BLaER1 (cell line): ENCODE measurements around the gene NPHS1.

Experiments
- H3K27ac ChIP-seq: shearing (Covaris generic); formaldehyde crosslinking; 2 replicates; pipeline ENCODE4 v1.8.1; 2022
- H3K27me3 ChIP-seq: shearing (Covaris generic); formaldehyde crosslinking; 2 replicates; pipeline ENCODE4 v1.8.1; 2022
- H3K36me3 ChIP-seq: shearing (Covaris generic); formaldehyde crosslinking; 2 replicates; pipeline ENCODE4 v1.8.1; 2022
- H3K4me1 ChIP-seq: shearing (Covaris generic); formaldehyde crosslinking; 2 replicates; pipeline ENCODE4 v1.8.1; 2022
- H3K4me2 ChIP-seq: shearing (Covaris generic); formaldehyde crosslinking; 2 replicates; pipeline ENCODE4 v1.8.1; 2022
- H3K4me3 ChIP-seq: shearing (Covaris generic); formaldehyde crosslinking; 2 replicates; pipeline ENCODE4 v1.8.1; 2022
- H3K9ac ChIP-seq: shearing (Covaris generic); formaldehyde crosslinking; 2 replicates; pipeline ENCODE4 v1.8.1; 2022
- H3K9me3 ChIP-seq: shearing (Covaris generic); formaldehyde crosslinking; 2 replicates; pipeline ENCODE4 v1.8.1; 2022
- H4K20me1 ChIP-seq: shearing (Covaris generic); formaldehyde crosslinking; 2 replicates; pipeline ENCODE4 v1.8.1; 2022
- Cebpa-rat ChIP-seq: shearing (Covaris generic); IDR thresholded peaks from 2 replicates; pipeline ENCODE4 v1.8.1; 2022

NPHS1 gene

DNA sequence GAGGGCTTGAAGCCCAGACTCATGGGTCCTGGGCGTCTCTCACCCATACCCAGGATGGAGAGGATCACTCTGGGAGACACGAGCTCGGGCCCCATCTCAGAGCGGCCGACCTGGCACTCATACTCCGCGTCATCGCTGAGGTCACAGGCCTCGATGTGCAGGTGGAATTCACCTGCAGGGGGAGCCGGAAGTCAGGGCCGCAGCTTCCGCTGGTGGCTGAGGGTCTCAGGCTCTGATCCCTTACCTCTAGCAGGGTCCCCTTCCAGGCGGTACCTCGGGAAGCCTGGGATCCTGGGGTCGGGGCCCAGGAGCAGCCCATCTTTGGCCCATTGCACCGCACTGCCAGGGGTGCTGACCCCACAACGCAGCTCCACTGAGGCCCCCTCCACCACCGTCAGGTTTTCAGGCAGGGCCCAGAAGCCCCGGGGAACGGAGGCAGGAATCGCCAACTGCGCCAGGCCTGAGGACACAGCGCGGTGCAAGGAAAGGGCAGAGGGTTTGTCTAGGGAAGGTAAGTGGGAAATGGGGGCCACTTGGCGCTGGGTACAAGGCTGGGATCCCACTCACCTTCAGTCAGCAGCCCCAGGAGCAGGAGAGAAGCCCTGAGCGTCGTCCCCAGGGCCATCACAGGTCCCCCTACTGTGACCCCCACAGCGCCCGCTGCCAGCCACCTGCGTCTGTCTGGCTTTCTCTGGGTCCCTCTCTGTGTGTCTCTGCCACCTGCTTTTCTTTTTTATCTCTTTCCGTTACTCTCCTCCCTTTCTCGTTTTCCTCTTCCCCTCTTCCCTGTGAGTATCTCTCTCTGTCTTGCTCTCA is 883 bp downstream of the NPHS1 start:
- no peak for TF ChIP-seq Cebpa-rat
- Histone ChIP-seq H4K20me1 (peaks cover 12% of the 10 kb centered on the region; the same call in 1 of the 2 replicates), H3K27ac (no peak overlapping the region), H3K4me3 (no peak overlapping the region), H3K4me1 (peaks cover 7% of the 10 kb centered on the region), H3K36me3 (no peaks in the 10 kb centered on the region), H3K9me3 (no peaks in the 10 kb centered on the region), H3K27me3 (peaks cover 81% of the 10 kb centered on the region), H3K4me2 (no peak overlapping the region), H3K9ac (no peak overlapping the region)

- Histone ChIP-seq H3K27ac (no peak overlapping the region), H3K4me3 (no peak overlapping the region), H3K4me2 (no peak overlapping the region), H4K20me1 (peaks cover 7% of the 10 kb centered on the region; the same call in 1 of the 2 replicates), H3K27me3 (peaks cover 81% of the 10 kb centered on the region), H3K9ac (no peak overlapping the region), H3K36me3 (no peaks in the 10 kb centered on the region), H3K9me3 (peaks cover 9% of the 10 kb centered on the region), H3K4me1 (no peaks in the 10 kb centered on the region)
- no peak for TF ChIP-seq Cebpa-rat
Observed at GRCh38 chr19:35848919-35849505, 3.3 kb downstream of the NPHS1 start.

DNA sequence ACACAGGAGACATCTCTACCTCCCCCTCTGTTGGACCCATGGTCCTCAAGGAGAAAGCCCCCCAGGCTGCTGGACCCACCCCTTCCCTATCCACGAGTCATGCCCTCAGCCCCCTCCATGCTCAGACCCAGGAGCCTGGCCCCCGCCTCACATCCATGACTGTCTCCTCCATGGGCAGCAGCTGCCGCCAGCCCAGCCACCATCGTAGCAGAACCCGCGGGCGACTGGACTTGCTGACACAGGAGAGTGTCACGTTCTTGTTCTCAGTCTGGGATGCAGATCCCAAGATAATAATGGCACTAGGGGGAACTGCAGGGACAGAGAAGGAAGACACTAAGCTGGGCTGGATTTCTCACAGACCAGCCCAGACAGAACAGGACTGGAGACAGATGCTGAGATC is 3.8 kb downstream of the NPHS1 start:
- H3K27ac ChIP-seq, result no peak overlapping the region
- no peak for TF ChIP-seq Cebpa-rat
- H3K27me3 ChIP-seq, result peaks cover 81% of the 10 kb centered on the region
- no peak overlapping the region for H3K4me2 ChIP-seq
- H3K9me3 ChIP-seq, result peaks cover 14% of the 10 kb centered on the region
- no peak overlapping the region for H3K4me3 ChIP-seq
- no peaks in the 10 kb centered on the region for H3K36me3 ChIP-seq
- H3K4me1 ChIP-seq, result no peaks in the 10 kb centered on the region
- peaks cover 7% of the 10 kb centered on the region; the same call in 1 of the 2 replicates for H4K20me1 ChIP-seq
- no peak overlapping the region for H3K9ac ChIP-seq

DNA sequence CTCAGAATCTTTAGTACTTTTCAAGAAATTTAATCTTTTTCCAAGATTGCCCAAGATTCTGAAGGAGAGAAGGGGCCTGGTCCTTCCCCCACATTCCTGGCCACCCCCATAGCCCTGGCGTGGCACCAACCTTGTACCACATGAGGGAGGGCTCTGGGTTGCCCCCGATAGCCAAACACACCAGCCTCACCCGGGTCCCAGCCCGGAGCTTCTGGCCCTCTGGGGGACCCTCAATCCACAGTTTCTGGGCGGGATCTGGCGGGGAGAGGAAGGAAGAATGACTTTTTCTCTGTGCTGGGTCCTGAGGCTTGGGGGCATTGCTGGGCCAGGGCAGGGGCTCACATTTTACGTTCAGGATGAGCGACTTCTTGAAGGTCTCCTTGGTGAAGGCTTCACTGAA is 4.4 kb downstream of the NPHS1 start:
- no peak overlapping the region for H3K9ac ChIP-seq
- no peaks in the 10 kb centered on the region for H3K36me3 ChIP-seq
- peaks cover 81% of the 10 kb centered on the region for H3K27me3 ChIP-seq
- H3K27ac ChIP-seq, result no peak overlapping the region
- H3K4me3 ChIP-seq, result no peak overlapping the region
- H4K20me1 ChIP-seq, result peaks cover 7% of the 10 kb centered on the region; the same call in 1 of the 2 replicates
- no peak overlapping the region for H3K4me2 ChIP-seq
- TF ChIP-seq Cebpa-rat, result no peak
- no peaks in the 10 kb centered on the region for H3K4me1 ChIP-seq
- peaks cover 14% of the 10 kb centered on the region for H3K9me3 ChIP-seq

DNA sequence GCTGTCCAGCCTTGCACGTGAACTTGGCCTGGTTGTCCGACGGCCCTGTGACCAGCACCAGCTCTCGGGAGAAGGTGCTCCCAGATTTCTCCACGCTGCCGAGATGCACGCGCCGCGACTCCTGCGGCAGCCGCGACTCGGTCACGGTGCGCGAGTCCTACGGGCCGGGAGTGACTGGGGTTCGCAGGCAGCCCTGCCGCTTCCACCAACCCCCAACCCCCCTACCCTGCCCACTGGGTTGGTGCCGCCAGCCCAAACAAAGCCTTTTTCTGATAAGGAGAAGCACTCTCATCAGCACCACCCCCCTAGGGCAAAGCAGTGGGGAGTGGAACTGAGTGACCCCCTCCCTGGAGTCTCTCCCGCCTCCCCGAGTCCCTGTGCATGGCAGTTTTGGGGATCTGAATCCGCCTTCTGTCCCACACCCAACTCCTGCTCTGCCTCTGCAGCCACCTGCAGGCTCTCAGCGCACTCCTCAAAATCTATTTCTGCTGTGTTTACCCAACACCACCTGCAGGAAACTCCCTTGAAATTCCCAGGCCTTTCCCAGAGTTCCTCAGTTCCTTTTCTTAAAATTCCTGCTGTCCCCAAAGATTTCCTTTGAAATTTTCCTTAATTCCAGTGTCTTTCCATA is 6.2 kb downstream of the NPHS1 start:
- no peak overlapping the region for H3K4me3 ChIP-seq

DNA sequence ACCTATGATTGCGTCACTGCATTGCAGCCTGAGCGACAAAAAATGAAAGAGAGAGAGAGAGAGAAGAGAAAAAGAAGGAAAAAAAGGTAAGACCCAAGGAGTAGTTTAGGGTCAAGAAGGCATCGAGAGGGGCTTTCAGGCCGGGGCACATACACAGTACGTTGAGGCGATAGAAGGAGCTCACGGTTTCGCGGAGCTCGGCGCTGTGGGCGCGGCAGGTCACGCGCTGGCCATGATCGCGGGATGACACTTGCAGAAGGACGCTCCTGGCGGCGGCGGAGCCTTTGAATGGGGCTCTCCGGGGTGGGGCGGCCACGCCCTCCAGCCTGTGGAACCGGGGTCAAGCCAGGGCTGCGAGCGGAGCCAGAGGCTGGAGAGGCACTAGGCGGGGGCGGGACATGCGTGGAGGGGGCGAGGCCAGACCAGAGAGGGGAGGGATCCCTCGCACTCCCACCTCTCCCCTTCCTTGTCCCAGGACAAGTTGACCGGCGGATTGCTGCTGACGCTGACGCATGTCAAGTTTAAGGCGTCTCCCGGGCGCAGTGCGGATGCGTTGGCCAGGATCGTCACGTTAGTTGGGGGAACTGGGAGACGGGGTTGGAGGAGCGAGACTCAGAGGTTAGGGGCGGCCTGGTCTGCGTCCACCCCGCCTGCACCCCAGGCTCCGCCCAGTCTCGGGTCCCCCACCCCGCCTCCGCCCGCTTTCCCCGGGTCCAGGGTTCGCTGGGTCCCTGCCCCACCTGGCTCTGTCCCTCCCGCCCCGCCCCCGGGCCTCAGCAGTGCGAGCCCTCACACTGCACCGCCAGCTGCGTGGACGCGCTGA is 6.9 kb downstream of the NPHS1 start:
- H3K27ac ChIP-seq, result no peak overlapping the region
- TF ChIP-seq Cebpa-rat, result 0 out of 2 replicates have a peak, but pooled peaks have one; percentile 65
- H3K36me3 ChIP-seq, result no peaks in the 10 kb centered on the region
- H3K9me3 ChIP-seq, result peaks cover 17% of the 10 kb centered on the region
- no peak overlapping the region for H3K4me2 ChIP-seq
- H3K9ac ChIP-seq, result no peak overlapping the region
- no peaks in the 10 kb centered on the region for H3K4me1 ChIP-seq
- H4K20me1 ChIP-seq, result no peaks in the 10 kb centered on the region; the same call in 1 of the 2 replicates
- no peak overlapping the region for H3K4me3 ChIP-seq
- H3K27me3 ChIP-seq, result peaks cover 76% of the 10 kb centered on the region

More for the DNA sequence above, 6.2 kb downstream of the NPHS1 start:
- H3K4me2 ChIP-seq, result no peak overlapping the region
- peaks cover 17% of the 10 kb centered on the region for H3K9me3 ChIP-seq
- no peak for TF ChIP-seq Cebpa-rat
- H3K4me1 ChIP-seq, result no peaks in the 10 kb centered on the region
- H3K9ac ChIP-seq, result no peak overlapping the region
- H3K27me3 ChIP-seq, result peaks cover 81% of the 10 kb centered on the region
- H3K36me3 ChIP-seq, result no peaks in the 10 kb centered on the region
- no peak overlapping the region for H3K27ac ChIP-seq
- no peaks in the 10 kb centered on the region; the same call in 1 of the 2 replicates for H4K20me1 ChIP-seq

DNA sequence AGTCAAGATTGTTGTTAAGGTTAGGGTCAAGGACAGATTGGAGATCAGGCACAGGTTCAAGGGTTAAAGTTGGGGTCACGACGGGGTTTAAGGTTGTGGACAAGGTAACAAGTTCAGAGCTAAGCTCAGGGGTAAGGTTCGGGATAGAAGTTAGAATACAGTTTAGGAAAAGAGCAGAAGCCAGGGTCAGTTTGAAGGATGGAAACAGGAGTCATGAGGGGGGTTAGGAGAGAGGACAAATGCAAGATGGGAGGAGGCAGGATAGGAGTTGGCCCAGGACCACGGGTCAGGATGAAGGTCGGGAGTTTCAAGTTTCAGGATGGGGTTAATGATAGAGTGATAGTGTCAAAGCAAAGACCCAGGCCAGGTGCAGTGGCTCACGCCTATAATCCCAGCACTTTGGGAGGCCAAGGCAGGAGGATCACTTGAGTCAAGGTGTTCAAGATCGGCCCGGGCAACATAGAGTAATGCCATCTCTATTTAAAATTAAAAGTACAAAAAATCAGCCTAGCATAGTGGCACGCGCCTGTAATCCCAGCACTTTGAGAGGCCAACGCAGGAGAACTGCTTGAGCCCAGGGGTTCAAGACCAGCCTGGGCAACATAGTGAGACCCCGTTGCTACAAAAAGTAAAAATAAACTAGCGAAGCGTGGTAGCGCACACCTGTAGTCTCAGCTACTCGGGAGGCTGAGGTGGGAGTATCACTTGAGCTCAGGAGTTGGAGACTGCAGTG is 7.7 kb downstream of the NPHS1 start:
- Histone ChIP-seq H3K9ac (no peak overlapping the region), H3K4me1 (no peaks in the 10 kb centered on the region), H4K20me1 (no peaks in the 10 kb centered on the region; the same call in 1 of the 2 replicates), H3K27ac (no peak overlapping the region), H3K36me3 (no peaks in the 10 kb centered on the region), H3K27me3 (peaks cover 76% of the 10 kb centered on the region), H3K9me3 (peaks cover 17% of the 10 kb centered on the region), H3K4me3 (no peak overlapping the region), H3K4me2 (no peak overlapping the region)
- TF ChIP-seq Cebpa-rat, result no peak; the same call in 1 of the 2 replicates

DNA sequence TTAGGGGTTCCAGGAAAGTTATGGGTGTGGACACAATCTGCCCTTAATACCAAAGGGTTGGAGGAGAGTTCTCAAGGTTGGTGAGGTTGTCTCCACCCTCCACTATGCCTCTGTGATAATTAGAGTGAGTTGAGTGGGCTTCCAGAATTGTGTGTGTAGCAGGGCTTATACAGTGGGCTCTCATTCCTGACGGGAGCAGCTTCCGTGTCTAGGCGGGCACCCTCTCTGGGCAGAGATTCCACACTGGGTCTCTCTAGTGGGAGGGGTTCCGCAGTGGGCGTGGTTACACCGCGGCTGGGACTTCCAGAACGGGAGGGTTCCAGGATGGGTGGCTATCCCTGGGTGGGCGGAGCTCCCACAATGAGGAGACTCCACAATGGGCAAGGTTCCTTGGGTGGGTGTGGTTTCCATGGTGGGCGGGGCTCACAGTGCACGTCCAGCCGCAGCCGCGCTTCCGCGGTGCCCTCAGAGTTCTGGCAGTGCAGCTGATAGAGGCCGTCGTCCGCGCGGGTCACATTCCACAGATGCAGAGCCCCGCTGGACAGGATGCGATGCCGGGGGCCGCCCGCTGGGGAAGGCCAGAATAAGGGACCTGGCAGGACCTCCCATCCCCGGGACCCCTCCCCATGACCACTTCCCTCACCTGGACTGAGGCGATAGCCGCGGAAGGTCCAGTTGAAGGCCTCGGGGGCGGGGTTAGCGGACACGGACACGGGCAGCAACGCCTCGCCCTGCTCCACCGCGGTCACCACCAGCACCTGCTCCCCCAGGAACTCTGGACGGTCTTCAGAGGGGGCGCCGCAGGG is 8.4 kb downstream of the NPHS1 start:
- no peak for TF ChIP-seq Cebpa-rat
- H3K4me3 ChIP-seq, result no peak overlapping the region
- H3K9ac ChIP-seq, result no peak overlapping the region
- H4K20me1 ChIP-seq, result no peaks in the 10 kb centered on the region; the same call in 1 of the 2 replicates
- peaks cover 74% of the 10 kb centered on the region for H3K27me3 ChIP-seq
- H3K9me3 ChIP-seq, result peaks cover 24% of the 10 kb centered on the region
- no peak overlapping the region for H3K4me2 ChIP-seq
- H3K4me1 ChIP-seq, result no peaks in the 10 kb centered on the region
- H3K27ac ChIP-seq, result no peak overlapping the region
- H3K36me3 ChIP-seq, result no peaks in the 10 kb centered on the region
